Lower leg skin (tissue), 3 donors: Measurements from ENCODE around the gene POU6F2.

Experiments
- CTCF ChIP-seq, 3 donors: fragments of 450-650 bp; IDR thresholded peaks; one replicate each; pipeline ENCODE4 v1.5.1; 2016; ENCODE audit warnings: antibody characterized with exemption in 3 of 3, mild to moderate bottlenecking in 3 of 3, moderate library complexity in 2 of 3
- POLR2A ChIP-seq, 2 donors: fragments of 450-650 bp; IDR thresholded peaks; one replicate each; pipeline ENCODE4 v1.6.1; 2016 to 2017; ENCODE audit warnings: antibody characterized with exemption in 2 of 2, mild to moderate bottlenecking in 1 of 2, moderate library complexity in 1 of 2

GRCh38 chr7:39301543-39301942, 323.8 kb downstream of the POU6F2 start:
- TF ChIP-seq CTCF (IDR thresholded peaks at IDR 0.05): no peak
- no peak for TF ChIP-seq POLR2A (IDR thresholded peaks at IDR 0.05)
